GM06990 (cell line): ENCODE data around the gene SLX1B.
"Not testable (repeated sequence)": the region's sequence is repeated elsewhere in the genome, so short reads cannot be mapped to it uniquely, and the experiment has no call there.

Experiments
- DNase-seq: peaks from one replicate; pipeline ENCODE4 v3.0.0-alpha.2; 2011; ENCODE audit not compliant: insufficient read length; ENCODE audit errors: extremely low read depth
- H3K27me3 ChIP-seq: replicated peaks from 2 replicates; pipeline ENCODE4 v1.6.0; 2011; ENCODE audit warnings: low read length; ENCODE audit not compliant: control insufficient read depth, insufficient read depth
- H3K36me3 ChIP-seq: 2 replicates; pipeline ENCODE4 v1.5.1; 2011; ENCODE audit warnings: low read length; ENCODE audit not compliant: control insufficient read depth, insufficient read depth
- H3K4me3 ChIP-seq: replicated peaks from 2 replicates; pipeline ENCODE4 v1.5.1; 2011; ENCODE audit warnings: low read depth, mild to moderate bottlenecking, control low read depth, low read length

SLX1B gene

GRCh38 chr16:29454269-29454668 lies at the start of gene SLX1B, which contains the start of gene BOLA2:
SLX1B (plus strand) TSS chr16:29454533.
BOLA2 (minus strand) TSS chr16:29454351; CDS start chr16:29454253, 98 bp downstream.
- not testable (repeated sequence) for H3K36me3 ChIP-seq, DNase-seq, H3K27me3 ChIP-seq, H3K4me3 ChIP-seq

- not testable (repeated sequence) for H3K36me3 ChIP-seq, H3K27me3 ChIP-seq, DNase-seq, H3K4me3 ChIP-seq
These were observed 49.1 kb upstream of the SLX1B start for GRCh38 chr16:29405249-29405648.

- not testable (repeated sequence) for H3K36me3 ChIP-seq, DNase-seq, H3K4me3 ChIP-seq, H3K27me3 ChIP-seq
These were observed 30.7 kb upstream of the SLX1B start for GRCh38 chr16:29423587-29423986.

- H3K27me3 ChIP-seq, DNase-seq, H3K36me3 ChIP-seq, H3K4me3 ChIP-seq: not testable (repeated sequence)
These were observed 28.9 kb upstream of the SLX1B start for GRCh38 chr16:29425390-29425789.

GRCh38 chr16:29453754-29454153 lies 579 bp upstream of the SLX1B start:
- not testable (repeated sequence) for H3K4me3 ChIP-seq, DNase-seq, H3K27me3 ChIP-seq, H3K36me3 ChIP-seq

- not testable (repeated sequence) for H3K27me3 ChIP-seq, H3K36me3 ChIP-seq
These were observed 495 bp downstream of the SLX1B start for GRCh38 chr16:29454828-29455227.

GRCh38 chr16:29457660-29458059 lies 3.3 kb downstream of the SLX1B start:
- not testable (repeated sequence) for H3K27me3 ChIP-seq, H3K36me3 ChIP-seq, H3K4me3 ChIP-seq, DNase-seq

More at GRCh38 chr16:29454828-29455227, 495 bp downstream of the SLX1B start:
- H3K4me3 ChIP-seq, DNase-seq: not testable (repeated sequence)

- H3K27me3 ChIP-seq, H3K4me3 ChIP-seq, H3K36me3 ChIP-seq, DNase-seq: not testable (repeated sequence)
These were observed 5.6 kb downstream of the SLX1B start, which contains the start of gene SULT1A4 for GRCh38 chr16:29459706-29460646. SULT1A4 (plus strand) TSS chr16:29459913; CDS start chr16:29461386, 1,473 bp downstream.

GRCh38 chr16:29460647-29461030 lies 6.3 kb downstream of the SLX1B start:
- H3K27me3 ChIP-seq, H3K36me3 ChIP-seq, H3K4me3 ChIP-seq, DNase-seq: not testable (repeated sequence)

GRCh38 chr16:29465985-29466824 lies 11.9 kb downstream of the SLX1B start:
- DNase-seq, H3K4me3 ChIP-seq, H3K27me3 ChIP-seq, H3K36me3 ChIP-seq: not testable (repeated sequence)

GRCh38 chr16:29466904-29467303 lies 12.6 kb downstream of the SLX1B start:
- H3K36me3 ChIP-seq, H3K4me3 ChIP-seq, H3K27me3 ChIP-seq, DNase-seq: not testable (repeated sequence)

GRCh38 chr16:29467654-29468366 lies 13.5 kb downstream of the SLX1B start:
- H3K27me3 ChIP-seq, H3K36me3 ChIP-seq, H3K4me3 ChIP-seq, DNase-seq: not testable (repeated sequence)

GRCh38 chr16:29469660-29470059 lies 15.3 kb downstream of the SLX1B start:
- H3K27me3 ChIP-seq, DNase-seq, H3K36me3 ChIP-seq, H3K4me3 ChIP-seq: not testable (repeated sequence)
